Stimulated activated CD8-positive, alpha-beta memory T cell treated with anti-CD3 and anti-CD28 coated beads, Interleukin-2, amount 100 ng/mL, for 48 hours (primary cell): ENCODE results near the gene PTPRN2.
A peak's percentile ranks its signal among the peaks of the same experiment; 100 is the strongest.
"Not testable (repeated sequence)": the region's sequence is repeated elsewhere in the genome, so short reads cannot be mapped to it uniquely, and the experiment has no call there.

Experiments
- DNase-seq, 2 donors: peaks; one replicate each; pipeline ENCODE4 v3.0.0-alpha.2; 2020; ENCODE audit warnings: low read depth in 2 of 2

Gene PTPRN2

GRCh38 chr7:158385496-158386354, 201.9 kb downstream of the PTPRN2 start:
- not testable (repeated sequence) for DNase-seq

GRCh38 chr7:158384746-158385145, 202.9 kb downstream of the PTPRN2 start:
- DNase-seq = no peak

- no peak for DNase-seq
Observed at GRCh38 chr7:158383665-158384064, 204.0 kb downstream of the PTPRN2 start.

GRCh38 chr7:158382363-158383254, 205.0 kb downstream of the PTPRN2 start:
- DNase-seq = no peak

- DNase-seq = no peak
Observed at GRCh38 chr7:158381956-158382355, 205.7 kb downstream of the PTPRN2 start.

GRCh38 chr7:158378978-158379377, 208.6 kb downstream of the PTPRN2 start:
- DNase-seq = no peak

GRCh38 chr7:158377800-158378623, 209.6 kb downstream of the PTPRN2 start:
- no peak for DNase-seq

- not testable (repeated sequence) for DNase-seq
Observed at GRCh38 chr7:158376839-158377186, 210.8 kb downstream of the PTPRN2 start.

- DNase-seq = peak in 1 of 2 donors; percentile 16
Observed at GRCh38 chr7:158376146-158376838, 211.3 kb downstream of the PTPRN2 start.

GRCh38 chr7:158375034-158375433, 212.6 kb downstream of the PTPRN2 start:
- no peak for DNase-seq

- no peak for DNase-seq
Observed at GRCh38 chr7:158374586-158374985, 213.0 kb downstream of the PTPRN2 start.

- DNase-seq = no peak
Observed at GRCh38 chr7:158374146-158374545, 213.5 kb downstream of the PTPRN2 start.

- no peak for DNase-seq
Observed at GRCh38 chr7:158373476-158374133, 214.0 kb downstream of the PTPRN2 start.

- DNase-seq = no peak
Observed at GRCh38 chr7:158372400-158373342, 215.0 kb downstream of the PTPRN2 start.

- DNase-seq = no peak
Observed at GRCh38 chr7:158371856-158372255, 215.8 kb downstream of the PTPRN2 start.

GRCh38 chr7:158369866-158370265, 217.8 kb downstream of the PTPRN2 start:
- no peak for DNase-seq

GRCh38 chr7:158369290-158369689, 218.3 kb downstream of the PTPRN2 start:
- DNase-seq = no peak

GRCh38 chr7:158368449-158368848, 219.2 kb downstream of the PTPRN2 start:
- no peak for DNase-seq

- DNase-seq = no peak
Observed at GRCh38 chr7:158367634-158367982, 220.0 kb downstream of the PTPRN2 start.
